Fibroblast of villous mesenchyme (primary cell): ENCODE measurements around the gene UNC93A. TPM values are rescaled to one million over a fixed set of nuclear protein-coding genes. Genes with fewer than 3 reads are reported as not detected.

ENCODE experiments used
- DNase-seq: peaks from one replicate; pipeline ENCODE4 v3.0.0-alpha.2; 2010; ENCODE audit warnings: low read depth
- H3K4me3 ChIP-seq: 2 replicates; pipeline ENCODE4 v1.5.1; 2011; ENCODE audit warnings: low read depth, mild to moderate bottlenecking, low read length
- CTCF ChIP-seq: IDR thresholded peaks from 2 replicates; pipeline ENCODE4 v1.5.1; 2012; ENCODE audit warnings: low read depth, mild to moderate bottlenecking, low read length; ENCODE audit not compliant: insufficient read depth
- total RNA-seq: library from RNA; depleted of rRNA; stranded (reverse); fragments of >200 nt; gene quantifications from 2 replicates; pipeline ENCODE4 v1.2.3, GENCODE V29; 2012

UNC93A gene
- total RNA-seq, 1 donor, result not detected

- no peak for DNase-seq
- TF ChIP-seq CTCF, result no peak
- H3K4me3 ChIP-seq, result no peak overlapping the region
Observed at GRCh38 chr6:167336844-167337630, 45.9 kb downstream of the UNC93A start.

GRCh38 chr6:167337675-167338449, 46.7 kb downstream of the UNC93A start:
- no peak for TF ChIP-seq CTCF
- no peak for DNase-seq
- H3K4me3 ChIP-seq, result no peak overlapping the region

DNA sequence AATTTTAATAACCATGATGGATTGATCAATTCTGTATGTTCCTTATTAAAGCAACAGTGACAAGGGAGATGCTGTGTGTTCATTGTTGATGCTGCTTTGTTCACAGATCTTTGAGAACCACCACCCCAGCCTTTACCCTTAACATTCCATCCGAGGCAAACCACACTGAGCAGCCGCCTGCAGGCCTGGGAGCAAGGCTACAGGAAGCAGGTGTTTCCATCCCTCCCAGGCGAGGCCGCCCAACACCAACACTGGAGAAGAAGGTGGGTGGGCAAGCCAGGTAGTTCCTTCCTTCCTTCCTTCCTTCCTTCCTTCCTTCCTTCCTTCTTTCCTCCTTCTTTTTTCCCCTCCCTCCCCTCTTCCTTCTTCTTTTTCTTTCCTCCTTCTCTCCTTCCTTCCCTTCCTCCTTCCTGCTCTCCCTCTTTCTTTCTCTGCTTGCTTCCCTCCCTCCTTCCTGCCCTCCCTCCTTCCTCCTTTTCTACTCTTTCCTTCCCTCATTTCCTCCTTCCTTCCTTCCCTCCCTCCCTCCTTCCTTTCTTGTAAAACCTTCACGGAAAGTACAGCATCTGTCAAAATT, 47.5 kb downstream of the UNC93A start:
- H3K4me3 ChIP-seq, result no peak overlapping the region
- DNase-seq, result no peak
- TF ChIP-seq CTCF, result no peak

GRCh38 chr6:167341038-167341583, 50.0 kb downstream of the UNC93A start:
- no peak for DNase-seq
- no peak overlapping the region for H3K4me3 ChIP-seq
- TF ChIP-seq CTCF, result no peak

GRCh38 chr6:167341665-167342655, 50.8 kb downstream of the UNC93A start:
- H3K4me3 ChIP-seq, result no peak overlapping the region
- no peak for TF ChIP-seq CTCF
- DNase-seq, result no peak
